AML-193 (cell line): ENCODE data around the gene PPA2.
"Not testable (repeated sequence)": the region's sequence is repeated elsewhere in the genome, so short reads cannot be mapped to it uniquely, and the experiment has no call there.

Source experiments
- DNase-seq, 2 experiments: peaks; one replicate each; lab custom pipeline; 2025; lab: John Stamatoyannopoulos, UW

Gene PPA2

GRCh38 chr4:105458541-105458940, 15.3 kb downstream of the PPA2 start:
- not testable (repeated sequence) for DNase-seq

GRCh38 chr4:105458001-105458400, 15.9 kb downstream of the PPA2 start:
- no peak for DNase-seq

- DNase-seq = no peak
Measured at GRCh38 chr4:105455998-105456397, 17.9 kb downstream of the PPA2 start.

- DNase-seq = no peak
Measured at GRCh38 chr4:105455182-105455581, 18.7 kb downstream of the PPA2 start.

GRCh38 chr4:105453550-105454205, 20.2 kb downstream of the PPA2 start:
- no peak for DNase-seq

- DNase-seq = no peak
Measured at GRCh38 chr4:105451346-105451745, 22.5 kb downstream of the PPA2 start.

GRCh38 chr4:105440890-105441289, 33.0 kb downstream of the PPA2 start:
- peak; percentile 21 to 28 for DNase-seq

GRCh38 chr4:105437637-105438036, 36.2 kb downstream of the PPA2 start:
- no peak for DNase-seq

GRCh38 chr4:105436414-105436813, 37.4 kb downstream of the PPA2 start:
- no peak for DNase-seq

GRCh38 chr4:105434940-105435339, 38.9 kb downstream of the PPA2 start:
- DNase-seq = no peak

GRCh38 chr4:105433421-105433820, 40.4 kb downstream of the PPA2 start:
- no peak for DNase-seq

- DNase-seq = no peak
Measured at GRCh38 chr4:105432438-105432837, 41.4 kb downstream of the PPA2 start.

GRCh38 chr4:105430811-105431210, 43.1 kb downstream of the PPA2 start:
- DNase-seq = no peak

GRCh38 chr4:105426187-105426897, 47.5 kb downstream of the PPA2 start:
- DNase-seq = no peak

- DNase-seq = no peak
Measured at GRCh38 chr4:105422207-105422920, 51.5 kb downstream of the PPA2 start.

- DNase-seq = no peak
Measured at GRCh38 chr4:105417624-105418023, 56.2 kb downstream of the PPA2 start.

- DNase-seq = no peak
Measured at GRCh38 chr4:105415281-105415744, 58.5 kb downstream of the PPA2 start.

GRCh38 chr4:105414316-105414715, 59.5 kb downstream of the PPA2 start:
- DNase-seq = no peak

- DNase-seq = not testable (repeated sequence)
Measured at GRCh38 chr4:105409135-105409534, 64.7 kb downstream of the PPA2 start.

- no peak for DNase-seq
Measured at GRCh38 chr4:105400901-105401677, 72.8 kb downstream of the PPA2 start.

- DNase-seq = no peak
Measured at GRCh38 chr4:105399532-105400161, 74.2 kb downstream of the PPA2 start.

- no peak for DNase-seq
Measured at GRCh38 chr4:105392858-105393257, 81.0 kb downstream of the PPA2 start.
